Duodenal mucosa (tissue), 2 donors: ENCODE results near the gene MRPL46.
"Not testable (repeated sequence)": the region's sequence is repeated elsewhere in the genome, so short reads cannot be mapped to it uniquely, and the experiment has no call there.

Experiments
- H3K27ac ChIP-seq: one replicate; pipeline ENCODE4 v1.7.0; 2013; ENCODE audit warnings: low read depth, low read length
- H3K27me3 ChIP-seq, 2 donors: one replicate each; pipeline ENCODE4 v1.7.0; 2013; ENCODE audit warnings: low read length in 2 of 2, control low read depth in 1 of 2; ENCODE audit not compliant: insufficient read depth in 2 of 2, control insufficient read depth in 1 of 2
- H3K36me3 ChIP-seq, 2 donors: one replicate each; pipeline ENCODE4 v1.7.0; 2013; ENCODE audit warnings: low read length in 2 of 2, control low read depth in 1 of 2; ENCODE audit not compliant: insufficient read depth in 2 of 2, control insufficient read depth in 1 of 2
- H3K4me1 ChIP-seq, 2 donors: one replicate each; pipeline ENCODE4 v1.7.0; 2013; ENCODE audit warnings: low read length in 2 of 2, control low read depth in 1 of 2; ENCODE audit not compliant: insufficient read depth in 2 of 2, control insufficient read depth in 1 of 2
- H3K4me3 ChIP-seq, 2 donors: one replicate each; pipeline ENCODE4 v1.7.0; 2013; ENCODE audit warnings: low read length in 2 of 2, low read depth in 1 of 2
- H3K9ac ChIP-seq, 2 donors: one replicate each; pipeline ENCODE4 v1.7.0; 2013; ENCODE audit warnings: low read length in 2 of 2, low read depth in 1 of 2
- H3K9me3 ChIP-seq, 2 donors: one replicate each; pipeline ENCODE4 v1.7.0; 2013; ENCODE audit warnings: low read length in 2 of 2, control low read depth in 1 of 2; ENCODE audit not compliant: control insufficient read depth in 1 of 2

The MRPL46 gene

GRCh38 chr15:88448991-88449461, 18.2 kb downstream of the MRPL46 start:
- Histone ChIP-seq H3K27ac (no peak overlapping the region), H3K4me1 (no peaks in the 10 kb centered on the region), H3K27me3 (peaks cover 0 to 5% of the 10 kb centered on the region in 2 donors)

GRCh38 chr15:88447741-88448140, 19.4 kb downstream of the MRPL46 start:
- Histone ChIP-seq H3K9me3 (no peaks in the 10 kb centered on the region), H3K27me3 (peaks cover 0 to 5% of the 10 kb centered on the region in 2 donors), H3K27ac (no peak overlapping the region), H3K4me1 (no peaks in the 10 kb centered on the region), H3K36me3 (no peaks in the 10 kb centered on the region), H3K9ac (no peak overlapping the region), H3K4me3 (no peak overlapping the region)

More at GRCh38 chr15:88448991-88449461, 18.2 kb downstream of the MRPL46 start:
- H3K9me3 ChIP-seq: no peaks in the 10 kb centered on the region
- H3K36me3 ChIP-seq: no peaks in the 10 kb centered on the region
- H3K4me3 ChIP-seq: no peak overlapping the region
- no peak overlapping the region for H3K9ac ChIP-seq

- Histone ChIP-seq H3K27me3 (peaks cover 0 to 5% of the 10 kb centered on the region in 2 donors), H3K4me1 (no peaks in the 10 kb centered on the region), H3K27ac (no peak overlapping the region), H3K9me3 (no peaks in the 10 kb centered on the region), H3K36me3 (no peaks in the 10 kb centered on the region), H3K9ac (no peak overlapping the region), H3K4me3 (no peak overlapping the region)
Measured at GRCh38 chr15:88447206-88447605, 20.0 kb downstream of the MRPL46 start.

- Histone ChIP-seq H3K9me3 (no peaks in the 10 kb centered on the region), H3K4me1 (no peaks in the 10 kb centered on the region), H3K27me3 (peaks cover 0 to 4% of the 10 kb centered on the region in 2 donors), H3K36me3 (no peaks in the 10 kb centered on the region), H3K9ac (no peak overlapping the region), H3K4me3 (no peak overlapping the region), H3K27ac (no peak overlapping the region)
Measured at GRCh38 chr15:88441076-88441730, 26.0 kb downstream of the MRPL46 start.

- H3K9me3 ChIP-seq: no peaks in the 10 kb centered on the region
- no peak overlapping the region for H3K9ac ChIP-seq
- no peaks in the 10 kb centered on the region for H3K36me3 ChIP-seq
- H3K27ac ChIP-seq: no peak overlapping the region
- H3K27me3 ChIP-seq: peaks cover 2 to 4% of the 10 kb centered on the region in 2 donors
- H3K4me1 ChIP-seq: no peaks in the 10 kb centered on the region
- H3K4me3 ChIP-seq: no peak overlapping the region
Measured at GRCh38 chr15:88440021-88440420, 27.2 kb downstream of the MRPL46 start.

- H3K9ac ChIP-seq: no peak overlapping the region
- H3K4me1 ChIP-seq: no peaks in the 10 kb centered on the region
- no peak overlapping the region for H3K4me3 ChIP-seq
- H3K9me3 ChIP-seq: no peaks in the 10 kb centered on the region
- peaks cover 2 to 4% of the 10 kb centered on the region in 2 donors for H3K27me3 ChIP-seq
- H3K36me3 ChIP-seq: no peaks in the 10 kb centered on the region
- H3K27ac ChIP-seq: no peak overlapping the region
Measured at GRCh38 chr15:88438181-88438580, 29.0 kb downstream of the MRPL46 start.

- not testable (repeated sequence) for H3K27me3 ChIP-seq, H3K36me3 ChIP-seq, H3K27ac ChIP-seq
Measured at GRCh38 chr15:88434106-88434505, 33.1 kb downstream of the MRPL46 start.

GRCh38 chr15:88433046-88433685, 34.0 kb downstream of the MRPL46 start:
- H3K9ac ChIP-seq: no peak overlapping the region
- no peaks in the 10 kb centered on the region for H3K9me3 ChIP-seq
- H3K36me3 ChIP-seq: no peaks in the 10 kb centered on the region
- H3K27ac ChIP-seq: no peak overlapping the region
- H3K4me1 ChIP-seq: no peaks in the 10 kb centered on the region
- no peak overlapping the region for H3K4me3 ChIP-seq
- H3K27me3 ChIP-seq: peaks cover 0 to 8% of the 10 kb centered on the region in 2 donors

More at GRCh38 chr15:88434106-88434505, 33.1 kb downstream of the MRPL46 start:
- not testable (repeated sequence) for H3K4me1 ChIP-seq, H3K4me3 ChIP-seq, H3K9ac ChIP-seq, H3K9me3 ChIP-seq

- Histone ChIP-seq H3K9ac (no peak overlapping the region), H3K4me3 (no peak overlapping the region), H3K4me1 (no peaks in the 10 kb centered on the region), H3K27ac (no peak overlapping the region), H3K9me3 (no peaks in the 10 kb centered on the region), H3K36me3 (no peaks in the 10 kb centered on the region), H3K27me3 (peaks cover 0 to 8% of the 10 kb centered on the region in 2 donors)
Measured at GRCh38 chr15:88431441-88431840, 35.7 kb downstream of the MRPL46 start.

GRCh38 chr15:88430051-88430450, 37.1 kb downstream of the MRPL46 start:
- no peak overlapping the region for H3K4me3 ChIP-seq
- H3K27ac ChIP-seq: no peak overlapping the region
- no peaks in the 10 kb centered on the region for H3K9me3 ChIP-seq
- no peaks in the 10 kb centered on the region for H3K4me1 ChIP-seq
- H3K9ac ChIP-seq: no peak overlapping the region
- no peaks in the 10 kb centered on the region for H3K36me3 ChIP-seq
- peaks cover 0 to 5% of the 10 kb centered on the region in 2 donors for H3K27me3 ChIP-seq
